Stimulated activated CD4-positive, alpha-beta T cell treated with anti-CD3 and anti-CD28 coated beads, Interleukin-1b, Interleukin-23, amount 100 ng/mL, for 48 hours (primary cell): Measurements from ENCODE around the gene LAS1L.
"Not testable (repeated sequence)": the region's sequence is repeated elsewhere in the genome, so short reads cannot be mapped to it uniquely, and the experiment has no call there.

ENCODE experiments used
- DNase-seq: peaks from one replicate; pipeline ENCODE4 v3.0.0-alpha.2; 2020

LAS1L gene

GRCh38 chrX:65516756-65517155 lies 17.8 kb downstream of the LAS1L start:
- DNase-seq, result no peak

- DNase-seq, result no peak
Observed at GRCh38 chrX:65513610-65514009, 21.0 kb downstream of the LAS1L start.

GRCh38 chrX:65509400-65509799 lies 25.2 kb downstream of the LAS1L start:
- DNase-seq, result no peak

- no peak for DNase-seq
Observed at GRCh38 chrX:65508851-65509250, 25.7 kb downstream of the LAS1L start.

GRCh38 chrX:65502618-65503017 lies 32.0 kb downstream of the LAS1L start:
- DNase-seq, result no peak

- no peak for DNase-seq
Observed at GRCh38 chrX:65493431-65493830, 41.2 kb downstream of the LAS1L start.

GRCh38 chrX:65491620-65492019 lies 43.0 kb downstream of the LAS1L start:
- no peak for DNase-seq

GRCh38 chrX:65488495-65488894 lies 46.1 kb downstream of the LAS1L start:
- no peak for DNase-seq

- DNase-seq, result no peak
Observed at GRCh38 chrX:65480960-65481359, 53.6 kb downstream of the LAS1L start.

GRCh38 chrX:65479102-65479501 lies 55.5 kb downstream of the LAS1L start:
- DNase-seq, result not testable (repeated sequence)

- DNase-seq, result no peak
Observed at GRCh38 chrX:65476564-65476963, 58.0 kb downstream of the LAS1L start.

- no peak for DNase-seq
Observed at GRCh38 chrX:65463550-65463949, 71.0 kb downstream of the LAS1L start.
